Inferior parietal cortex (tissue), 1 donor: ENCODE measurements around the gene TUBA8.

Experiments
- DNase-seq: peaks from one replicate; pipeline ENCODE4 v3.0.0-alpha.2; 2016; ENCODE audit errors: extremely low spot score

The TUBA8 gene

GRCh38 chr22:18077087-18077638 lies 33.4 kb upstream of the TUBA8 start:
- DNase-seq, result no peak

- peak; percentile 95 for DNase-seq
Measured at GRCh38 chr22:18077639-18078328, 32.8 kb upstream of the TUBA8 start, which contains the start of gene PEX26. TSS of gene PEX26 (plus strand) at chr22:18077990. CDS start at chr22:18078377, 387 bp downstream.

- no peak for DNase-seq
Measured at GRCh38 chr22:18078329-18079041, 32.1 kb upstream of the TUBA8 start.

- no peak for DNase-seq
Measured at GRCh38 chr22:18079706-18080233, 30.8 kb upstream of the TUBA8 start.

GRCh38 chr22:18081416-18081815 lies 29.2 kb upstream of the TUBA8 start:
- DNase-seq, result no peak

- DNase-seq, result no peak
Measured at GRCh38 chr22:18082467-18082866, 28.1 kb upstream of the TUBA8 start.

GRCh38 chr22:18083406-18083805 lies 27.2 kb upstream of the TUBA8 start:
- DNase-seq, result no peak

GRCh38 chr22:18085188-18085587 lies 25.4 kb upstream of the TUBA8 start:
- DNase-seq, result no peak

GRCh38 chr22:18087350-18087855 lies 23.2 kb upstream of the TUBA8 start:
- DNase-seq, result no peak

GRCh38 chr22:18088825-18089568 lies 21.6 kb upstream of the TUBA8 start:
- no peak for DNase-seq

GRCh38 chr22:18090286-18090685 lies 20.3 kb upstream of the TUBA8 start:
- no peak for DNase-seq

- no peak for DNase-seq
Measured at GRCh38 chr22:18091478-18091877, 19.1 kb upstream of the TUBA8 start.

GRCh38 chr22:18091916-18092526 lies 18.6 kb upstream of the TUBA8 start:
- no peak for DNase-seq

GRCh38 chr22:18093661-18094060 lies 16.9 kb upstream of the TUBA8 start:
- no peak for DNase-seq

- peak; percentile 45 for DNase-seq
Measured at GRCh38 chr22:18095101-18095805, 15.4 kb upstream of the TUBA8 start.

GRCh38 chr22:18096823-18097222 lies 13.8 kb upstream of the TUBA8 start:
- DNase-seq, result peak; percentile 39

GRCh38 chr22:18100781-18101180 lies 9.8 kb upstream of the TUBA8 start:
- DNase-seq, result no peak

GRCh38 chr22:18101536-18101935 lies 9.1 kb upstream of the TUBA8 start:
- no peak for DNase-seq

GRCh38 chr22:18103527-18104269 lies 6.9 kb upstream of the TUBA8 start:
- DNase-seq, result no peak

GRCh38 chr22:18104566-18104965 lies 6.0 kb upstream of the TUBA8 start:
- DNase-seq, result no peak
